Neural progenitor cell (in vitro differentiated cells): ENCODE data around the gene ATOH8. TPM values are rescaled to one million over a fixed set of nuclear protein-coding genes. Genes with fewer than 3 reads are reported as not detected.
A peak's percentile ranks its signal among the peaks of the same experiment; 100 is the strongest.

Experiments used
- DNase-seq: peaks from one replicate; pipeline ENCODE4 v3.0.0-alpha.2; 2016; ENCODE audit warnings: low spot score
- H2AFZ ChIP-seq: fragments of 200-600 bp; sonication (generic); replicated peaks from 2 replicates; pipeline ENCODE4 v1.6.1; 2016; ENCODE audit warnings: antibody characterized with exemption
- H3F3A ChIP-seq: fragments of 200-600 bp; sonication (generic); 2 replicates; pipeline ENCODE4 v1.6.1; 2016; ENCODE audit warnings: antibody characterized with exemption, low read depth
- H3K27ac ChIP-seq: fragments of 200-600 bp; sonication (generic); 2 replicates; pipeline ENCODE4 v1.5.1; 2016; ENCODE audit warnings: mild to moderate bottlenecking
- H3K27me3 ChIP-seq: fragments of 200-600 bp; sonication (generic); 2 replicates; pipeline ENCODE4 v1.6.1; 2016; ENCODE audit warnings: mild to moderate bottlenecking, moderate library complexity
- H3K36me3 ChIP-seq: fragments of 200-600 bp; sonication (generic); 2 replicates; pipeline ENCODE4 v1.5.1; 2016
- H3K4me1 ChIP-seq: fragments of 200-600 bp; sonication (generic); 2 replicates; pipeline ENCODE4 v1.6.1; 2016; ENCODE audit warnings: mixed run types
- H3K4me2 ChIP-seq: fragments of 200-600 bp; sonication (generic); 2 replicates; pipeline ENCODE4 v1.6.1; 2016
- H3K4me3 ChIP-seq: fragments of 200-600 bp; sonication (generic); 2 replicates; pipeline ENCODE4 v1.5.1; 2016
- H3K79me2 ChIP-seq: fragments of 200-600 bp; sonication (generic); 2 replicates; pipeline ENCODE4 v1.6.1; 2016; ENCODE audit warnings: low read depth
- H3K9ac ChIP-seq: fragments of 200-600 bp; sonication (generic); 2 replicates; pipeline ENCODE4 v1.6.1; 2016
- H3K9me3 ChIP-seq: fragments of 200-600 bp; sonication (generic); 2 replicates; pipeline ENCODE4 v1.5.1; 2016; ENCODE audit warnings: low read depth
- H4K20me1 ChIP-seq: fragments of 200-600 bp; sonication (generic); 2 replicates; pipeline ENCODE4 v1.6.1; 2016; ENCODE audit warnings: low read depth
- H3K27ac Mint-ChIP-seq: 3 replicates; pipeline ENCODE4 v1.8.0; 2021; ENCODE audit warnings: mixed read lengths
- H3K27me3 Mint-ChIP-seq: 2 replicates; pipeline ENCODE4 v1.8.0; 2022; ENCODE audit warnings: low read depth, mild to moderate bottlenecking, inconsistent platforms, moderate library complexity, mixed read lengths; ENCODE audit not compliant: insufficient read depth
- H3K36me3 Mint-ChIP-seq: 3 replicates; pipeline ENCODE4 v1.8.0; 2021; ENCODE audit warnings: mixed read lengths
- H3K4me1 Mint-ChIP-seq: 3 replicates; pipeline ENCODE4 v1.8.0; 2021; ENCODE audit warnings: mixed read lengths
- H3K4me3 Mint-ChIP-seq: 3 replicates; pipeline ENCODE4 v1.8.0; 2021; ENCODE audit warnings: mild to moderate bottlenecking, moderate library complexity, mixed read lengths
- H3K9me3 Mint-ChIP-seq: 3 replicates; pipeline ENCODE4 v1.8.0; 2020; ENCODE audit warnings: mixed read lengths
- EZH2 ChIP-seq: fragments of 200-600 bp; sonication (generic); IDR thresholded peaks from 2 replicates; pipeline ENCODE4 v1.6.1; 2017; ENCODE audit warnings: antibody characterized with exemption, mild to moderate bottlenecking, moderate library complexity
- EZH2phosphoT487 ChIP-seq: fragments of 200-600 bp; sonication (generic); IDR thresholded peaks from 2 replicates; pipeline ENCODE4 v1.6.1; 2017; ENCODE audit warnings: antibody characterized with exemption
- total RNA-seq: library from RNA; depleted of rRNA; stranded (reverse); fragments of >200 nt; gene quantifications from 2 replicates; pipeline ENCODE4 v1.2.3, GENCODE V29; 2015; ENCODE audit warnings: low replicate concordance
- TF ChIP-seq, protein P1 (sequence below): fragments of 200-600 bp; sonication (generic); IDR thresholded peaks from 2 replicates; pipeline ENCODE4 v1.5.1; 2017; ENCODE audit warnings: antibody characterized with exemption, mild to moderate bottlenecking

The ATOH8 gene
- total RNA-seq, 1 donor from 2014 or later, result not detected

DNA sequence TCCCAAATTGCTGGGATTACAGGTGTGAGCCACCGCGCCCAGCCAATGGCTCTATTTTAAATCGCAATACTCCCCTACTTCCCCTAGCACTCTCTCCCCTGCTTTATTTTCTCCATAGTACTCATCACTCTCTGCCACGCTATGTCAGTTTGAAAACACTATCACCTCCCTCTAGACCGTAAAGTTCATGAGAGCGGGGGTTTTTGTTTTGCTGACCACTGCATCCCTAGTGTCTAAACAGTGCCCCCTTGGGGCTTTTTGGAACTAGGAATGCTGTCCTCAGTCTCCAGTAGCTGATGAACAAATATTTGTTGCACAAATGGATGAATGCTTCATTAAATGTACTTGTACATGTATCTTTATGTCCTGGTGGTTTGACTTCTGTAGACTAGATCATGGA, 44.1 kb downstream of the ATOH8 start:
- peak; percentile 74 for DNase-seq
- H3K27ac Mint-ChIP-seq, result no peak overlapping the region
- H3K4me1 ChIP-seq, result peaks cover 13% of the 10 kb centered on the region

DNA sequence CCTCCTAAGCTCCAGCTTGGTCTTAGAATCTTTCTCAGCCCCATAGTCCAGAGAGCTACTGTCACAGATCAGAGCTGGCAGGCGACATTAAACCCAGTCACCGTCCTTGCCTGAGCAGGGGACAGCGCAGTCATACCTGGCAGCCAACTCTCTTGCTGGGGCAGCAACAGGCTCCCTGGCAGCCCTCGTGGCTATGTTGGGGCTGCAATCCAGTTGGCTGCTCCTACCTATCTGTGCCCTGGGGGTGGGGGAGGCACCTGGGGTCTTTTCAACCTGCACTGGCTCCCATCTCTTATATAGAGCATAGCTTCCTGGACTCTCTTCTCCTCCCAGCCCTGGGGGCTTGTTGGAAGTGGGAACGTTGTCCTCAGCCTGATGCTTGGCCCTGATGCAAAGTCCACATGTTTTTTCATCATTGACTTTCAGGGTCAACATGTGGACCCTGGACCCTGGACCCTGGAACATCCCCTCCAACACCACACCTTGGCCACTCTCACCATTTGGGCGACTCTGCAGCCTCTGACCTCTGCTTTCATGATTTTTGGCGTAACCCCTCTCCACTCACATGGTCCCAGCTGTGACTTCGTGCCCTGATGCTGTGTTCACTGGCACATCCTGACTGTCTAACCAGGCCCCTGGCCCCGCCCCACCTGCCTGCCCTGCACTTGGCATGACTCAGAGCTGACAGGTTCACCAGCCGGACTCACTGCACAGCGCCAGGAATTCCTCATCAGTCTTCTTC, 45.6 kb downstream of the ATOH8 start:
- H3K79me2 ChIP-seq, result no peaks in the 10 kb centered on the region
- Mint-ChIP-seq H3K4me3 (no peak overlapping the region), H3K27ac (no peak overlapping the region), H3K27me3 (peaks cover 4% of the 10 kb centered on the region), H3K9me3 (peaks cover 8% of the 10 kb centered on the region), H3K36me3 (no peaks in the 10 kb centered on the region), H3K4me1 (peaks cover 32% of the 10 kb centered on the region)
- no peak overlapping the region for H3K27ac ChIP-seq
- H3K36me3 ChIP-seq, result no peaks in the 10 kb centered on the region
- H3K9me3 ChIP-seq, result no peaks in the 10 kb centered on the region
- no peak overlapping the region for H3K9ac ChIP-seq
- no peaks in the 10 kb centered on the region for H4K20me1 ChIP-seq
- no peak overlapping the region for H3K4me2 ChIP-seq
- H3F3A ChIP-seq, result peaks cover 8% of the 10 kb centered on the region
- peaks cover 13% of the 10 kb centered on the region for H3K4me1 ChIP-seq
- H3K27me3 ChIP-seq, result no peaks in the 10 kb centered on the region
- TF ChIP-seq EZH2 (no peak), EZH2phosphoT487 (no peak)
- TF ChIP-seq, protein P1, sequence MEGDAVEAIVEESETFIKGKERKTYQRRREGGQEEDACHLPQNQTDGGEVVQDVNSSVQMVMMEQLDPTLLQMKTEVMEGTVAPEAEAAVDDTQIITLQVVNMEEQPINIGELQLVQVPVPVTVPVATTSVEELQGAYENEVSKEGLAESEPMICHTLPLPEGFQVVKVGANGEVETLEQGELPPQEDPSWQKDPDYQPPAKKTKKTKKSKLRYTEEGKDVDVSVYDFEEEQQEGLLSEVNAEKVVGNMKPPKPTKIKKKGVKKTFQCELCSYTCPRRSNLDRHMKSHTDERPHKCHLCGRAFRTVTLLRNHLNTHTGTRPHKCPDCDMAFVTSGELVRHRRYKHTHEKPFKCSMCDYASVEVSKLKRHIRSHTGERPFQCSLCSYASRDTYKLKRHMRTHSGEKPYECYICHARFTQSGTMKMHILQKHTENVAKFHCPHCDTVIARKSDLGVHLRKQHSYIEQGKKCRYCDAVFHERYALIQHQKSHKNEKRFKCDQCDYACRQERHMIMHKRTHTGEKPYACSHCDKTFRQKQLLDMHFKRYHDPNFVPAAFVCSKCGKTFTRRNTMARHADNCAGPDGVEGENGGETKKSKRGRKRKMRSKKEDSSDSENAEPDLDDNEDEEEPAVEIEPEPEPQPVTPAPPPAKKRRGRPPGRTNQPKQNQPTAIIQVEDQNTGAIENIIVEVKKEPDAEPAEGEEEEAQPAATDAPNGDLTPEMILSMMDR, result no peak
- H3K4me3 ChIP-seq, result no peak overlapping the region
- H2AFZ ChIP-seq, result no peak overlapping the region
- no peak for DNase-seq

More for the DNA sequence above, 44.1 kb downstream of the ATOH8 start:
- Mint-ChIP-seq H3K4me3 (no peak overlapping the region), H3K4me1 (peaks cover 43% of the 10 kb centered on the region), H3K9me3 (peaks cover 8% of the 10 kb centered on the region), H3K36me3 (no peaks in the 10 kb centered on the region), H3K27me3 (peaks cover 4% of the 10 kb centered on the region)
- H3F3A ChIP-seq, result peaks cover 8% of the 10 kb centered on the region
- H3K36me3 ChIP-seq, result no peaks in the 10 kb centered on the region
- no peaks in the 10 kb centered on the region for H3K27me3 ChIP-seq
- no peak overlapping the region for H3K9ac ChIP-seq
- no peak overlapping the region for H3K4me2 ChIP-seq
- no peak overlapping the region for H2AFZ ChIP-seq
- H3K27ac ChIP-seq, result no peak overlapping the region
- H3K4me3 ChIP-seq, result no peak overlapping the region
- H4K20me1 ChIP-seq, result no peaks in the 10 kb centered on the region
- TF ChIP-seq, protein P1, result peak; percentile 73
- TF ChIP-seq EZH2, result no peak
- no peaks in the 10 kb centered on the region for H3K9me3 ChIP-seq
- no peaks in the 10 kb centered on the region for H3K79me2 ChIP-seq

GRCh38 chr2:85800586-85800985, 46.8 kb downstream of the ATOH8 start:
- no peak overlapping the region for H3K4me3 Mint-ChIP-seq

More at GRCh38 chr2:85800586-85800985, 46.8 kb downstream of the ATOH8 start:
- Mint-ChIP-seq H3K4me1 (peaks cover 21% of the 10 kb centered on the region), H3K9me3 (peaks cover 8% of the 10 kb centered on the region), H3K27me3 (peaks cover 4% of the 10 kb centered on the region), H3K27ac (no peak overlapping the region), H3K36me3 (no peaks in the 10 kb centered on the region)
- no peak overlapping the region for H3K4me2 ChIP-seq
- H3K79me2 ChIP-seq, result no peaks in the 10 kb centered on the region
- H3F3A ChIP-seq, result peaks cover 8% of the 10 kb centered on the region
- no peaks in the 10 kb centered on the region for H3K27me3 ChIP-seq
- TF ChIP-seq, protein P1, result no peak
- TF ChIP-seq EZH2 (no peak), EZH2phosphoT487 (no peak)
- H3K4me3 ChIP-seq, result no peak overlapping the region
- H3K4me1 ChIP-seq, result peaks cover 13% of the 10 kb centered on the region
- DNase-seq, result no peak
- no peaks in the 10 kb centered on the region for H3K9me3 ChIP-seq
- H3K27ac ChIP-seq, result no peak overlapping the region
- H4K20me1 ChIP-seq, result no peaks in the 10 kb centered on the region
- no peaks in the 10 kb centered on the region for H3K36me3 ChIP-seq
- H3K9ac ChIP-seq, result no peak overlapping the region
- no peak overlapping the region for H2AFZ ChIP-seq
